GM12865 (cell line): ENCODE data around the gene COG7.
"Not testable (repeated sequence)": the region's sequence is repeated elsewhere in the genome, so short reads cannot be mapped to it uniquely, and the experiment has no call there.

Experiments used
- DNase-seq: peaks from one replicate; pipeline ENCODE4 v3.0.0; 2010; ENCODE audit warnings: low read depth
- H3K4me3 ChIP-seq: 2 replicates; pipeline ENCODE4 v1.5.1; 2011; ENCODE audit warnings: mild to moderate bottlenecking, low read depth, low read length, control low read depth
- CTCF ChIP-seq: IDR thresholded peaks from 2 replicates; pipeline ENCODE4 v1.5.1; 2011; ENCODE audit warnings: low read length, control low read depth, low read depth, inconsistent platforms; ENCODE audit not compliant: insufficient read depth; ENCODE audit errors: missing control alignments

COG7 gene

DNA sequence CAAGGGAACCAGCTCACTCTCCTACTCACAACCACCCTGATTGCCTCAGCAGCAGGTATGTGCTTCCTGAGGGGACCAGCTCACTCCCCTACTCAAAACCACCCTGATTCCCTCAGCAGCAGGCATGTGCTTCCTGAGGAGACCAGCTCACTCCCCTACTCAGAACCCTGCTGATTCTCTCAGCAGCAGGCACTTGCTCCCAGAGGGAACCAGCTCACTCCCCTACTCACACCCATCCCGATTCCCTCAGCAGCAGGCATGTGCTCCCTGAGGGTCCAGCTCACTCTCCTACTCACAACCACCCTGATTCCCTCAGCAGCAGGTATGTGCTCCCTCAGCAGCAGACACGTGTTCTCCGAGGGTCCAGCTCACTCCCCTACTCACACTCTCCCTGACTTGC is 26.1 kb upstream of the COG7 start:
- no peak for TF ChIP-seq CTCF
- DNase-seq: no peak
- no peak overlapping the region for H3K4me3 ChIP-seq

- no peak overlapping the region for H3K4me3 ChIP-seq
- no peak for TF ChIP-seq CTCF
Measured at GRCh38 chr16:23478566-23478965, 25.6 kb upstream of the COG7 start.

GRCh38 chr16:23476289-23476688 is 23.3 kb upstream of the COG7 start:
- H3K4me3 ChIP-seq: no peak overlapping the region
- DNase-seq: no peak
- TF ChIP-seq CTCF: no peak

More at GRCh38 chr16:23478566-23478965, 25.6 kb upstream of the COG7 start:
- DNase-seq: no peak

DNA sequence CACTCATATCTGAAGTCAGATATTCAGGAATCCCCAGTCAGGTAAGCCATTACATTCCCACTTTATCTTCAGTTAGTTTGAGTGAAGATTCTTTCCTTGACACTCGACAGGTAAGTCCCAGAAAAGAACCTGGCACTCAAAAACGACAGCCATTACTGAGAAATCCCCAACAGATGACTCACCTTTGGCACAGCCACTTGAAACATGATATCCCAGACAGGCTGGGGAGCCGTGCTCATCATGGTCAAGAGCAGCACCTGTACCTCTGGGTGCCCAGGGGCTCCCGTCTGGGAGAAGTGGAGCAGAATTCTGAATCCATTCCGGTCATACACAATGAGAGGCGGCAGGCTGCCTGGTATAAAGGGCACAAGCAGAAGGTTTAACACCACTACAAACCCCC is 16.8 kb upstream of the COG7 start:
- TF ChIP-seq CTCF: no peak
- DNase-seq: no peak
- H3K4me3 ChIP-seq: no peak overlapping the region

DNA sequence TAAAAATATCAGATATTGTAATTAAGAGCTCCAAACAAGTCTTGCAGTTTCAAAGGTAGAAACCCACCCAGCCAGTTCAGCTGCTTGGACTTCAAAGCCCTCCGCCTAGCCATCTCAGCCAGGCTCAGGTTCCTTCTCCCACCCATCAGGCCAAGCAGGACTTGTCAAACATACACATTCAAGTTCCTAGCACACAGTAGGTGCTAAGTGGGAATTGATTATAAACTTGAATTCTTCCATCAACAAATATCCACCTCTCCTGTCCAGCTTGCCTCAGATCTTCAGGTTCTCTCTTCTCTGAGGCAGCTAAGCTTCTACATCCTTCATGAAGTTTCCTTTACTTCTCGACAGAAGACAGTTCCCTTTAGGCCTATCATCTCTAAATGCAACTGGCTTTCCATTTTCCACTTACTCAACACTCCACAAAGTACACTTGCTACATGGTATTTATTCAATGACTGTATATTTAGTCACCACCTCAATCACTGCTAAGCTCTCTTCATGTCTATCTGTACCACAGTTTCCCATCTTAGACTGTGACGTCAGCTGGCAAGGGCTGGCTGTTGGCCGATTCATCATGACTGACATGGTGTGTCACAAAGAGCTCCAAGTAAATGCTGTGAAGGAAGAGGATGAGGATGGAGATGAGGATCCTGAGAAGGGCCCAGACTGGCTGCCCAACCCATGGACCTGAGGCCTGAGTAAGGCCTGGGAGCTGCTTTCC is 13.3 kb upstream of the COG7 start:
- no peak overlapping the region for H3K4me3 ChIP-seq
- no peak for TF ChIP-seq CTCF
- DNase-seq: no peak

- no peak overlapping the region for H3K4me3 ChIP-seq
- no peak for TF ChIP-seq CTCF
- no peak for DNase-seq
Measured at GRCh38 chr16:23465179-23465578, 12.2 kb upstream of the COG7 start.

DNA sequence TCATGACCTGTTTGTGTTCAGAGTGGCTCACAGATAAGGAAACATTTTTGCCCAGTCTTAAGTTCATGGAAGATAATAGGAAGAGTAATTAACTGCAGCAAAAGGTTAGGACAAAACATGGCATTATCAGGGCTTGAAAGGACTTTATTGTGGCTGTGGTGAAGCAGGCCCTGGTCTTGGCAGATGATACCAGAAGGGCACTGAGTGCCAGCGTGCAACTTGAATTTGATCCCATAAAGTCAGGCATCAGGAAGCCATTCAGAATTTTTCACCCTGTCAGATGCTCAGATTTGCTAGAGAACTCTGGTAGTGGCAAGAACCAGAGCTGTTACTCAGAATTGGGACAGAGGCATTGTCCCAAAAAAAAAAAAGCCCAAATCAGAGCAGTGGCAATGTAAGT is 11.2 kb upstream of the COG7 start:
- H3K4me3 ChIP-seq: no peak overlapping the region
- no peak for DNase-seq
- no peak for TF ChIP-seq CTCF

DNA sequence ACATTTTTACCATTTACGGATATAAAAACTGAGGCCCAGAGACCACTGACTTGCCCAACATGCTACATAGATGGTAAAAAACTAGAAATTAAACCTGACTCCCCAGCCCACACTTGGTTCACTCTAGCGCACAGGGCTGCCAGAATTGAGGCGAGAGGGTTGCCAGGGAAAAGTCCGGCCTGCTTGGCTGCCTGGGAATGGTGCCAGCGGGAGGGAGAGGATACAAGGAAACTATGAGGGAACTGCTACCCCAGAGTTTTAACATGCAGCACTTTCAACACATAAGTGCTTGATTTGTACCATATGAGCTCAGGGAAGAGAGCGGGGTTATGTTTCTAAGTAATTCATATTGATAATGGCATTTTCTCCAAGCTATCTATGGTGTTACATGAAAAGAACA is 10.0 kb upstream of the COG7 start:
- not testable (repeated sequence) for DNase-seq, H3K4me3 ChIP-seq
